Dermis blood vessel endothelial cell (primary cell): ENCODE data around the gene MOSMO. TPM values are rescaled to one million over a fixed set of nuclear protein-coding genes. Genes with fewer than 3 reads are reported as not detected.
A peak's percentile ranks its signal among the peaks of the same experiment; 100 is the strongest.

Source experiments
- DNase-seq: peaks from one replicate; pipeline ENCODE4 v3.0.0; 2010
- total RNA-seq: library from RNA; depleted of rRNA; stranded (reverse); fragments of >200 nt; gene quantifications from 2 replicates; pipeline ENCODE4 v1.2.3, GENCODE V29; 2014

MOSMO gene
- total RNA-seq, 1 donor from 2014 or later: 19.2 TPM

DNA sequence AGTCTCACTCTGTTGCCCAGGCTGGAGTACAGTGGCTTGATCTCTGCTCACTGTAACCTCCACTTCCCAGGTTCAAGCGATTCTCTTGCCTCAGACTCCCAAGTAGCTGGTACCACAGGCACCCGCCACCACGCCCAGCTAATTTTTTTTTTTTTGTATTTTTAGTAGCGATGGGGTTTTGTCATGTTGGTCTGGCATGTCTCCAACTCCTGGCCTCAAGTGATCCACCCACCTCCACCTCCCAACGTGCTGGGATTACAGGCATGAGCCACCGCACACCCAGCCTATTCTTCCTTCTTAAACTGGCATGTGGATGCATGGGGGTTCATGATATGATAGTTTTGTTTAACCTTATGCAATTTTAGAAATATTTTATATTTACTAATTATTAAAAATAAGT, 45.1 kb downstream of the MOSMO start:
- no peak for DNase-seq

DNA sequence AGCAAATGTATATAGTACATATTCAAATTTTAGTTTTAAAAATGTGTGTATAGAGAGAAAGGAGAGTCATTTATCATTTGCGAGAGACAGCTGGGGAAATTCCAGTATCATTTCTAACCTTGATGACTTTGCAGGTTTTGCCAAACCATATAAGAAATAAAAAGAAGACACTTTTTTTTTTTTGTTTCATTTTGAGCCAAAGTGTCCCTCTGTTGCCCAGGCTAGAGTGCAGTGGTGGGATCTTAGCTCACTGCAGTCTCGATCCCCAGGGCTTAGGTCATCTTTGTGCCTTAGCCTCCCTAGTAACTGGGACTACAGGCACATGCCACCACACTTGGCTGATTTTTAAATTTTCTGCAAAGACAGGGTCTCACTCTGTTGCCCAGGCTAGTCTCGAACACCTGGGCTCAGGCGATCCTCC, 46.0 kb downstream of the MOSMO start:
- DNase-seq: no peak

DNA sequence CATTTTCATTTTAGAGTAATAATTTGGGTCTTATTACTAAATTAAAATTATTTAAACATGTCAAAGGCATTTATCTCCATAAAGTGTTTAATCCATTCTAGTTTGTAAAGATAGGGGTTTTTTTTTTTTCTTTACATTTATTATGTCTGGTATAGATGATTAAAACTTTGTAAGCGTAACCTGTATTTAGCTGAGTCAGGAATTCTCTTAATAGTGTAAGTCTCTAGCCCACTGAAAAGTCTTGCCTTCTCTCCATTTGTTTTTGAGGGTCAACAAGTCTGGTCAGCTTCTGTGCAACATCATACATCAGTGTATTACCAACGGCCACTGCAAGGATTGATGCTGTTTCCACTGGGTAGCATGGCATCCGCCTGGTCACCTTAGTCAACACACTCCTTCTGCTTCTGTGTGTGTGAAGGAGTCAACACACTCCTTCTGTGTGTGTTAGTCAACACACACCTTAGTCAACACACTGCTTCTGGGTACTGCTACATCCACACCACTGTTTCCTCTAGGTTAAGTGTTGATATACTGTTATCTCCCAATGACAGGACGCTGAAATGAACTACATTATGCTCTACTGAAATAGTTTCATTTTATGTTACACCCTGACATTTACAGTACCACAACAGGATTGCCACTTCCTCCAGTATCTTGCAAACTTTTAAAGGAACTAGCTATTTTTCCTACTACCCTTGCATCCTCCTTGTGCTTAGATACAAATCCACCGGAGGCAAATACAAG, 47.1 kb downstream of the MOSMO start:
- no peak for DNase-seq

DNA sequence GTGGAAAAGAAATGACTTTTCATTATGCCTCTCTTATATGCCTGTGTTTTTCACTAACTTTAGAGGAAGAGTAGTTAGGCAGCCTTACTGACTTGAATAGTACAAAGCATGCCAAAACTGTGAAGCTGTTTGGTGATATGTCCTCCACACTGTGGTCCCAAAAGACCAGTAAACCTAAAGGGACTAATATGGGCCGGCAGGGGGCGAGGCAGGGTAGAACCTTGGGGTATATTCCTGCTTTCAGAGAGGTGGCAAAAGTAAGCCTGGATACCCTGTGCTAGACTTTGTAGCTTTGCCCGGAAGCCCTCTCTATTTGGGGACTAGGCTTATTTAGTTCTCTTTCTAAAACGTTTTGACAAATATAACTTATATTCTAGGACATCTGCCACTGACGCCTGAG, 48.0 kb downstream of the MOSMO start:
- DNase-seq: peak; percentile 12

DNA sequence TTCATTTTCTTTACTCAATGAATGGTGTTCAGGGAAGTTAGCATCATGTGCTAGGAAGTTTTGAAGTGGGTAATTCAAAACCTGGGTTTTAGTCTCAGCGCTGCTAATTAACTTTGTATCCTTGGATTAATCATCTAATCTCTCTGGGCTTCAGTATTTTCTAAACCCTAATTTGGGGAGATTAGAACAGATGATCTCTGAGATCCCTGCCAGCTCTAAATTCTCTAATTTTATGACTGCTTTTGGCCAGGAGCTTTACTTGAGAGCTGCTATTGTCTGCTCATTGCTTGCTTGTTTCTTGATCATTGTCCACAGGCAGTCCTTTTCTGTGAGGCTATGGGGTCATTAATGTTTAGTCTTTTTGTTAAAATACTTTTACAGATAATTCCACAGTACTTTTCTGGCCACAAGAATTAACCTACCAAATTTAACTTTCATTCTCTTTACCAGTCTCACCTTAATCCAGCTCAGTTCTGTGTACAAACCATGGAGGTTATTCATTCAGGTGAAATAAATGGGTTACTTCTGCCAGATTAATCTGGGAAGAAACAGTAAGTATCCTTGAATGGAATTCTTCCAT, 56.1 kb downstream of the MOSMO start:
- DNase-seq: no peak

DNA sequence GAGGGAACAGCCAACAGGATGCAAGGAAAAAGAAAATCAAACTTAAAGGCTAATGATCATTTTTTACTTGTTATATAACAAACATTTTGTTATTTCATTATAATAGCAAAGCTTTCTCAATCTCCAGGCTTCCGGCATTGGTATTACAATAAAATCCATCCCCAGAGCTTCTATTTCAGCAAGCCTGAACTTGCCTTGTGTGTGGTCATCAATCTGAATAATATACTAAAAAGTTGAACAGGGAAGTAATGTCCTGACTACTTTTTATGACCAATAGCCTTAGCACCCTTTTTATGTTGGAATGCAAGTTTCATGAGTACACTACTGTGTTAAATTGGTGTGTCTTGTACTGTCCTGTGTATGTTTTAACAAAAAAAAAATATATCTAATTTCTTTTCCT, 57.3 kb downstream of the MOSMO start:
- no peak for DNase-seq

DNA sequence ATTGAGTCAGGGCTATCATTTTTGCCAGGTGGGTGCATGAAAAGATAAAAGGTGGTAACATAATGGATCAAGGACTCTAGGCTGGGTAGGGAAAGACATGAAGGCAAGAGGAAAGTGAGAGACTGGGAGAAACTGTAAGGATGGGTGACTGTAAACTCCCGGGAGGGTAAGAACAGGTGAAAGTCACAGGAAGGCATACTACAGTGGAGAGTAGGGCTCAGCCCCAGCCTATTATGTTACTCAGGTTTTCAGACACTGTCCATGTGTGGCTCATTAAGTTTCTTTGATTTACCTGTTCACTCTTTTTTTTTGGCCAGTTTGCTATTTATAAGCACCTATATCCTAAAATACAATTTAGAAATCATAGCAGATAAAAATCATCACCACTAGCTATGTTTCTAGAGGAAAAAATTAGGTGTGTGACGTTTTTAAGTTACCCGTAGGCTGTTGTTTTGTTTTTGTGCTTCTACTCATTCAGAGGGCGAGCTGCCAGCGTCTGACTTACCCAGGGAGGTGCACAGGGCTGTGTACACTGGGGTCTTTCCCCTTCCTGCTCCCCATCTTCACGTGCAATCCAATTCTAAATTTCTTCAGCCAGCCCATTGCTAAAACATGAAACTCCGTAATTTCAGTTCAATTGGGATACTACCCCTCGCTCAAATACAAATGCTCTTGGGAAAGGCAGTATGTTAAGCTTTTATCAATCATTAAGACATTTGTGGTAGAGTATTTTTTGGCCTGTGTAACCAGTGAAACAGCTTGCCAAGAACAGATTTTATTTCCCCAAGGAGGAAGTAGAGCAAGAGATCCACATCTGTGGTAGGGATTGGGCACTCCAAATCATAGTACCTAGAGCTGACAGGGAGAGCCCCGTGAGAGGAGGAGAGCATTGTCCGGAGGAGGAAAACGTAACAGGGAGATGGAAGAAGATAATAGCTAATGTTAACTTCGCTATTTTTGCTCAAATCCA, 62.7 kb downstream of the MOSMO start:
- DNase-seq: peak; percentile 36

DNA sequence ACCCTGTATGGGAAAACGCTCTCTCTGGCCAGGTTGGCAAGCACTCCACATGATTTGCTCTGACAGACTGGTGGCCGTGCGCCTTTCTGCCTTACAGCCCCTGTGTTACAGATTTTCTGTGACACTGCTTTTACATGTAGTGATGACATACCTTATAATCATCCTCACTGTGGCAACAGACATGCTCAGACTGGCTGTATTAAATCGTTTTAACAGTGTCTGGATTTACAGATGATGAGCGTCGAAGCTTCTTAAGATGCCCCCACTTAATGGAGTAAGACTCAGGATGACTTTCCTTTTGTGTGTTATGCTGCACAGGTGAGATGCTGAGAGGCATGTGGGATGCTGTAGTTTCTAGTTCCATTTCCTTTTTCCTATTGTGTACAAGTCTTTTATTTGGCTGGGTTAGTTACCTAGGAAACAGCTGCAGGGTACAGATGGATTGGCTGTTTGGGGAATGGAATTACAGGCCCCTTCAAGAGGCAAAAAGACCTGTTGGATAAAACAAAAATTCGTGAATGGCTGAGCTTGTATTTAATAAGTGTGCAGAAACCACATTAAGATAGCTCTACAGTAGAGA, 63.5 kb downstream of the MOSMO start:
- peak; percentile 48 for DNase-seq

DNA sequence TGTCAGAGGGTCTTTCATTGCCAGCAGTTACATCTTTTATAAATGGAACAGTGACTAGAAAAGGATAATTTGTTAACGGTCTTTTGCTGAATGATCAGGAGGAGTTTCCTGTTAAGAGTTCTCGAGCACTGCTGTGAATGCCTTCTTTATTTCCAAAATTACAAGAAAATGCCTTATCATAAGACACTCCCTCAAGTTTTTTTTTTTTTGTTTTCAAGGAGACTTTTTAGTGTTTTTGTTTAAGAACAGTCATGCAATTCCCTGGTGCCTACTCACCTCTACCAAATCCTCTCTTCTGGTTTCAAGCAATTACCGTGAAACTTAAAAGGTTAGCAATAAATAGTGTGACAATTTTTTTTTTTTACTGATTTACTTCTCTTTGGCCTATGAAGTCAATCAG, 65.4 kb downstream of the MOSMO start:
- no peak for DNase-seq

DNA sequence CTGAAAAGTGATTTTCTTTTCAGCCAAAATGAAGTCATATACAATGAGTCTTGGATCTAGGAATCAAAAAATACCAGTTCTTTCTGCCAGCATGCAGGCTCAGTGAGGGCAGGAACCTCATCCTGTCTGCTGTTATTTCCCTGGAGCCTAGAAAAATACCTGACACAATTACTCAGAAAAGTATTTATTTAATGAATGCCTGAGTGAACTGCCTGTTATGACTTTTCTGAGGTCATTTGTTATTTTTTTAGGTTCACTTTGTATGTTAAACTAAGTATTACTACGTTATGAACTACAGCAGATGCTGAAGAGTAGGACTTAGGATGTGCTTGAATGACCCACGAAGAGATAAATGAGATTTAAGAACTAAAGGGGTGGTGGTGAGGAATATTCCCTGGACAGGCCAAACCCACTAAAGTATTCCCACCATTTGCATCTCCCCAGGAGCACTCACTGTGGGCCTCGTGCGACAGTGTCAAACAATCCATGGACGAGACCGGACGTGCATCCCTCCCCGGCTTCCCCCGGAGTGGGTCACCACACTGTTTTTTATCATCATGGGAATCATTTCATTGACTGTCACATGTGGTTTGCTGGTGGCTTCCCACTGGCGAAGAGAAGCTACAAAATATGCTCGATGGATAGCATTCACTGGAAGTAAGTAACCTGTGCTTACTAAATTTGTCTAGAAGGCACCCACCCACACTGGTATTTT, 67.3 kb downstream of the MOSMO start:
- DNase-seq: peak; percentile 47

DNA sequence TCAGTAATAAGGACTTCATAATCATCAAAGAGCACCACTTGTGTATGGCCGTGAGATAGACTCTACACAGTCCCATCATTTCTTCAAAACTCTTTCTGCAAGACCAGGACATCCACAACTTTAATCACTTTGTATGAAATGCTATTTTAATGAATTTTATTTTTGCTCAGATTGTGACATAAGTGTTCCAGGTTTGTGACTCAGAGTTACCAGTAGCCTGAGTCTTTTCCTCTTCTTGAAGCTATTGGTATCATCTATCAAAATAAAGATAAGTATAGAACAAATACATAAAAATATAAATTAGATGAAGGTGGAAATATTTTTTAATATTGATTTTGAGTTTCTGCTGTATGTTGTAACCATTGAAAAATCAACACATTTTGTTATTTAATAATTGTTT, 67.9 kb downstream of the MOSMO start:
- DNase-seq: no peak

DNA sequence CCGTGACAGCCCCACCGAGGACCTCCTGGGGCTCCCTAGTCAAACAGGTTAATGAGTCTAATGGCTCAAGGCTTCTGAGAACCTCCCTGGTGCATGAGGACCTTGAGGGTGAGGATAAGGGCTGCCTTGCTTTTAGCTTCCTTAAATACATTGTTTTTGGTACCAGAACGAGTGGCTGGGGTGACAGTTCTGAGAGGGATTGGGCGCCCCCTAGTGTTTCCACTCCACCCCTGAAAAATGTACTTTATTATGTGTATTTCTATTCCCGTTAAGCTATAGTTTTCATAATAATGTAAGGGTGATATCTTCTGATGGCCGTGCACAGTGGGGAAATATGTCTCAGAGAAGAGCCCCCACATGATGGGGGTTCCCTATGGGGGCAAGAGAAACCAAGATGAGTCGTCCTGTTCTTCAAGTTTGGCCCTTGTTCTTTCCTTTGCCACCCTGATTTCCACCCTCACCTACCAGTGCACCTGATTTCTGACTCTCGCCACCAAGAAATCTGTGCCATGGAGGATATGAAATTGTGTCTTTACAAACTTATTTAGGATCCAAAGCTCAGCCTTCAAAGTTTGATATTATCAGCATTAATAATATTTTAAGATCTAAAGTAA, 69.9 kb downstream of the MOSMO start:
- peak; percentile 80 for DNase-seq

DNA sequence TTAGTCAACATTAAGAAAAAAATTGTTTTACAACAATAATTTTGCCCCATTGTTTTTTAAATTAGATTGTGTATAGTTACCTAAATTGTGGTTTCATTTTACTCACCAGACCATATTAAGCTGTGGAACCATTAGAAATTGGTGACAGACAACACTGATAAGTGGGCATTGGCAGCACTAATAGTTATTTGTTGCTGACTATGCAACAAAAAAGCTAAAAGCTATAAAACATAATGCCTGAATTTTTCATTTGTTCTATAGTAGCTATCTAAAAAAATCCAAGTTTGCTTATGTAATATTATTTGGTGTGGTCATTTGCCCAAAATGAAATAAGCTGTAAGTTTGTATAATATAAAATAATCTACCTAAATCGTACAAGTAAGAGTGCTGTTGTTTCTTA, 70.7 kb downstream of the MOSMO start:
- no peak for DNase-seq

DNA sequence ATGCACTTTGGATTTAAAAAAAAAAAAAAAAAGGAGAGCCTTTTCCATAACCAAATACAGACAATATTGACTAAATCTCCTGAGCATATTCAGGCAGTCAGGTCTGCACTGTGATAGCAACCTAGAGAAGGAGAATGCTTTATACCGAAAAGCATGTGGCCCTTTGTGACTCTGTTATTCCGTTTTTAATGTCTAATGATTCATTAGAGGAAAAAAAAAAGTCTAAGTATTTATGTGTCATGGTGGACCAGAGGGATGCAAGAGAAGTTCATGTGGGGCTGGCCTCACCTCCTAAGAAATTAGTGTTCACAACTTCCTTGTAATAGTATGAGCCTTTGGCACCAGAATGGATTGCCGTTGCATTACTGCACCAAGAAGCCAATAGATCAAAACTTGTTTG, 73.1 kb downstream of the MOSMO start:
- DNase-seq: no peak

DNA sequence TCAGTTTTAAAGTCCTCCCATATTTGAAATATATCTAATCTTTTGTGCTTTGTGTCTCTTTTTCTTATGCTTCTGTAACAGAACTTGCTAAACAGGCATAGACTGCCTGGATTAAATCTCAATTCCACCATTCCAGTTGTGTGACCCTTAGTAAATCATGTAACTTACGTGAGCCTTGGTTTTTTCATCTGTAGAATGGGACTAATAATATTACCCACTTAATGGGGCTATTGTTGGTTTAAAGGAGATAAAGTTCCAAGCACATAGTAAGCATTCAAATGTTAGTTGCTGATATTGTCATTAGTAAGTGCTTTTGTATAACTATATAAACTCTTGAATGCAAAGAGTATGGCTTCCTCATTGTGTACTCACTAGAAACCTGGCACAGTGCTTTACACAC, 78.5 kb downstream of the MOSMO start:
- no peak for DNase-seq

DNA sequence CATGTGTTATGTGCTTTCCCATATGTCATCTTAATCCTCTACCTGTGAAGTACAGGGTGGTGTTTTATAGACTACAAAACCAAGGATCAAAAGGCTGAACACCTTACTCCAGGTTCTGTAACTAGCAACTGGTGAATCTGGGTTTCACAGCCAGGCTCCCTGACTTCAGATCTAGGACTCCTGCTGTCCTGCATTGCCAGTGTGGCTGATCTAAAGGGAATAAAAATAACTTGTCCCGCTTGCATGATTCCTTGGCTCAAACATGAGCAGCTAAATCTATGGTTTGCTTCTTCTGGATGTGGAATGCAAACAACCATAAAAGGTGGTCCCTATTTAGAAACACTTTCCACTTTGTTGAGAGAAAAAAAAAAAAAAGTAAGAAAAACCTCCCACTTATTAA, 80.7 kb downstream of the MOSMO start:
- DNase-seq: no peak

DNA sequence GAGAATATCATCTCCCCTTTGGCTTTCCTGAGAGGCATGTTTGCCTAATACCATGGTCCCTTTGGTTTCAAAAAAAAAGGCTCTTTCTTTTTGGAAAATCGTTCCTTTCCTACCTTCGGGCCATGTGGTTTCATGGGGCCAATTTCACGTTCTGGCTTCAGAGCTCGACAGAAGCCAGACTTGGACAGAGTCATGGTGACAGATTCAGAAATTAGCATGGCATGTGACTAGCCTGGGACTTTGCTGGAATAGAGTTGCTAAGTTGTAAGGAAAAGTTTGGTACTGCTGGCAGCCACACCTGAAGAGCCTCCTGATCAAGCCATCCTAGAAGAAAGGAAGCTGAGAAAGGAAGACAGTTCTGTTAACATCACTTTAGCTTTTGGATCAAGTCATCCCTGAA, 82.0 kb downstream of the MOSMO start:
- DNase-seq: no peak

DNA sequence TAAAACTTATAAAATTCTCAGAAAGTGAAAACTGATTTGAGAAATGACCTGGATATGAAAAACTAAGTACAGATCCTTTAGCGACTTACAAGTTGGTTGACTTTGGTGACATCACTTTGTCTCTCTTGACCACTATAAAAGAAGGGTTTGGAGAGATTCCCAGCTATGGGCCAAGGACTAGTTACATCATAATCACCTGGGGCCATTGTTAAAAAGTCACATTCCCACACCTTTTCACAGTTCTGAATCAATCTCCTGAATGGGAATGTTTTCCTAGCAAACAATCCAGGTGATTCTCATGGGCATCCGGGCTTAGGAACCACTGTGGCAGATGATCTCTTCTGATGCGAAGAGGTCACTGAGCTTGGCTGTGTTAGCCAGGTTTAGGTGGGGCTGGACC, 83.8 kb downstream of the MOSMO start:
- no peak for DNase-seq

DNA sequence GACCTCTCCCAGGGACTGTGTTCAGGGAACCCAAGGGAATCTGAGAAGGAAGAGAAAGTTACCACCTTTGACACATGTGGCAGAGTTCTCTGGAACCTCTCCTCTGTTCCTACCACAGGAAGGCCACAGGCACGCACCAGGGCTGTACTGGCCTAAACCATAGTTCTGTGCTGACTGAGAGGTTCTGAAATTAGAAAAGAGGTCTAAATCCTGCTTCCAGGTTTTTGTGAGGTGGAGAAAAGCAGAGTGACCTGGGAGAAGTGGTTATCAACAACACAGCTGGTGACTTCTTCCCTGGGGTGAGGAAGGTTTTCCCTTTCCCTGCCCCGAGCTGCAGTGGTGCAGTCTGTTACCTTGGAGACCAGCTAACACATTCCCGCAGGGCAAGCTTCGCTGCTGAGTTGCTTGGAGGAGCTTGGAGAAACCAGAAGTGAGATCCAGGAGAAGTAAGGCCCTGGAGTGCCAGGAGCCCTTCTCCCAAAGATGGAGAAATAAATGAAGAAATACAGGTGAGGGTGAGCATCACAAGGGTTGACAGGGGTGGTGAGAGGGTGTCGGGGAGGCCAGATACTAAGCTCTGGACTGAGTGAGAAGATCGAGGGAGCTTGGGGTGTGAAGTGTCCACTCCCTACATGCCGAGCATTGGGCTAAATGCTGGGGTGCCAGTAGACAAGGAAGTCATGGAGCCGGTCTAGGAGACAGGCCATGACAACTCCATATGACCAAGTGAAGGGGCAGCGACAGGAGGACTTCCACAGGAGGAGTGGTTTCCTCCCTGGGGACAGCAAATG, 84.4 kb downstream of the MOSMO start, which contains the start of gene VWA3A:
Gene VWA3A, plus strand, starts transcription at position 399 of the 791 bp plus-strand sequence. Its CDS starts 97 bp downstream, at position 496.
- peak; percentile 42 for DNase-seq

DNA sequence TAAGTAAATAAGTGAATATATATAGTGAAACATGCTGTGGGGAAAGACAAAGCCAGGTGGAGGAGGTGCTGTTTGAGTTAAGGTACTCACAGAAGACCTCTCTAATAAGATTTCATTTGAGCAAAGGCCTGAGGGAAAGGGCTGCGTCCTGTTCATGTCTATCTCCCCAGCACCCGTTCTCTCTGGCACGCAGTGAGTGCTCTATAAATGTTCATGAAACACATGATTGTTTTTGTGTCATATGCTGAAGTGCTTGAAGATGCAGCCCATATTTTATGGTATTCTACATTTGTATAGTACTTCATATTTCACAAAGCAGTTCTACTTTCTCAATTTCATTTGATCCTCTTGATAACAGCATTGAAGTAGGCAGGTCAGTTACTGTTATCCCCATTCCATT, 85.4 kb downstream of the MOSMO start:
- DNase-seq: no peak

DNA sequence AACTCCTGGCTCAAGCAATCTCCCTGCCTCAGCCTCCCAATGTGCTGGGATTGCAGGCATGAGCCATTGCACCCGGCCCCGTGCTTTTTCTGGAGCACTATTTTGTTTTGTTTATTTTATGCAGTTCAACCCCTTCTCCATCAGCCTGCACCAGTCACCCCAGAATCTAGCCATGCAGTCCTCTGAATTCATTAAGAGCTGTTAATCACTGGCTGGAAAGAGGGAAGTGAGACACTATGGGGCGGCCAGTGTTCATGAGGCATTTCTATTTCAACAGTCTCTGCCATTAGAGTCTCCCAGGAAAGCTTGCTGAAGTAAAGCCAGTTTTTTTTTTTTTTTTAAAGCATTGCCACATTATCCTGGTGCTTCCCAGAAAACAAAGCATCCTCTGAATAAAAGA, 86.1 kb downstream of the MOSMO start:
- no peak for DNase-seq
